ENCODE results near the gene TMEM127.

TMEM127 gene

GRCh38 chr2:96265840-96266679 lies at the start of gene TMEM127, which contains the start of gene CIAO1:
Gene TMEM127, minus strand, starts transcription at chr2:96265997. Its CDS starts 616 bp downstream, at chr2:96265381.
Gene CIAO1, plus strand, starts transcription at chr2:96266225. Its CDS starts 126 bp downstream, at chr2:96266351.
- TF ChIP-seq CTCF (conservative IDR thresholded peaks at IDR 0.05) = peak; percentile 45
- H3K27ac ChIP-seq = peak within 1 kb of the TSS; percentile 89

GRCh38 chr2:96315005-96315399 lies 49.2 kb upstream of the TMEM127 start:
- no peak overlapping the region for H3K27ac ChIP-seq
- no peak for TF ChIP-seq CTCF (conservative IDR thresholded peaks at IDR 0.05)

GRCh38 chr2:96308248-96308647 lies 42.5 kb upstream of the TMEM127 start:
- TF ChIP-seq CTCF (conservative IDR thresholded peaks at IDR 0.05) = no peak
- H3K27ac ChIP-seq = no peak overlapping the region

DNA sequence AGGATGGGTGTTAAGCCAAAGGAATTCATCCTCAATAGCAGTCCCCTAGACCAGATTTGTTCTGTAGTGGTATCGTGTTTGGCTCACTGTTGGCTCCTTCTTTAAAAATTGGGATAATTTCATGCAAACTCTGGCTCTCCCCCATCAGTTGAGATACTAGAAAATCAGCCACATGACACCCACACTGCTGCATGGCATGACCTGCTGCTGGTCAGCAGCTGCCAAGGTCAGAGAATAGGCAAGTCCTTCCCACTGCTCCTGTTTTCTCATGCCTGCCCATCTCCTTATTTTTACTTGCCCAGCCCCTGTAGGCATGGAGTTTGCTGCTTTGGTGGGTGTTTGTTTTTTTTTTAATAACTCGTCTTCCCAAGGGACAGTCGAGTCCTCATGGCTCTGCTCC lies 40.6 kb upstream of the TMEM127 start:
- no peak for TF ChIP-seq CTCF (conservative IDR thresholded peaks at IDR 0.05)
- H3K27ac ChIP-seq = peak overlapping the region; percentile 94

- H3K27ac ChIP-seq = peak overlapping the region; percentile 94
- TF ChIP-seq CTCF (conservative IDR thresholded peaks at IDR 0.05) = no peak
Measured at GRCh38 chr2:96305979-96306308, 40.1 kb upstream of the TMEM127 start.

DNA sequence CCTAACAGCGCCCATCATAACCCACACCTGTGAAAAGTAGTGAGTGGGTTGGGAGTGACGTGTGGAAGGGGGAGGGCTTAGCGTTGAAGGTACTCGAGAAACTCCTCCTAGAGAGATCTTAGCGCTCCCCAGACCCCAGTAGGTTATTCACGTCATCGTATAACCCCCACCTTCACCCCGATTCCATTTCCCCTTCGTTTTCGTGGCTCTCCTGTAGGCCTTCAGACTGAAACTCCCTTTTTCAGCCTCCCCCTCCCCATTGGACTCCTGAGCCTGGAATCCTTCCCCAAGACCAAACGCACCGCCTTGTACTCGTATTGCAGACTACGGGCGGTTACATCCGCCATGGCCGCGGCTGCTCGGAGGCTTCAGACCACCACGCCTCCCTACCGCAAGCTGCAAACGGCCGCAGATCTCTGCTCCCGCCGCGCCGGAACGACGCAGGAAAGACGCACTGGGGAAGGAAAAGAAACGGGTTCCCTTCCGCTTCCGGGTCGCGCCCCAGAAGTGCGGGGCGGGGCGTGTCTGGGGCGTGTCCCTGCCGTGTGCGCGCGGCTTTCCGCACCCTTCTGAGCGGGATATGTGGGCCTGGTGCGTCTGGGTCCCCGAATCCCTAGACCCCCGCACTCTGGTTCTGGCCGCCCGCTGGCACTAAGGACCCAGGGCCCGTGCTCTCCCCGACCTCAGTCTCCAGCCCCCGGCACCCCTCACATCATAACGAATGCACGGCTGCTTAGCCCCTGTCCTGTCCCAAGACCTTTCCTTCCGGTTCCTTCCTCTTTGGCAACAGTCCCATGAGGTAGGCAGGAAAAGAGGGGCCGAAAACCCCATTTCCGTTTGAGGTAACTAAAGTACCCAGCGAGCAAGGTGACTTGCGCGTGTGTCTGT lies 39.5 kb upstream of the TMEM127 start, which contains the start of gene SNRNP200:
TSS of gene SNRNP200 (minus strand) at position 456 of the 888 bp plus-strand sequence. CDS start at position 347, 109 bp downstream.
- peak within 1 kb of the TSS; percentile 94 for H3K27ac ChIP-seq
- TF ChIP-seq CTCF (conservative IDR thresholded peaks at IDR 0.05) = no peak

DNA sequence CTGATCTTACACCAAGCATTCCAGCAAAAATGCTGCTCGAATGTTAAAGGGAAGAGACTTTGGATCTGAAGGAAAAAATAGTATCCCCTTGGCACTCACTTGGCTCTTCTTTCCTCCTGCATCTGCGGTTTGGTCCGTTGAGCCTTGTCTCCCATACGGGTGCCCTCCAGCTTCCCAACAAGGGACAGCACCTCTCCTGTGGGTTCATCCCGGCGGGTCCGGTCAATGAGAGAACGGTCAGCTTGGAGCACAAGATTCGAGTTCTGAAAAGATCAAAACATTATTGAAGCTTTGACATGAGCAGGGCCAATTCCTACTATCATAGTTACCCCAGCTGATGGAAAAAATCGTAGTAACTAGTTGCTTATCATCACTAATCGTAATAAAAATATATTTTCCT lies 38.8 kb upstream of the TMEM127 start:
- no peak for TF ChIP-seq CTCF (conservative IDR thresholded peaks at IDR 0.05)
- H3K27ac ChIP-seq = peak overlapping the region; percentile 94
